Kidney (tissue), 14 donors: Measurements from ENCODE around the gene MYADML2. TPM values are rescaled to one million over a fixed set of nuclear protein-coding genes. Genes with fewer than 3 reads are reported as not detected.
A peak's percentile ranks its signal among the peaks of the same experiment; 100 is the strongest.

Experiments used
- DNase-seq, 5 donors: peaks; one replicate each; pipeline ENCODE4 v3.0.0-alpha.2; 2013 to 2020
- FAIRE-seq: peaks from 2 replicates; lab custom pipeline; 2012; peaks lifted over from hg19 to GRCh38; lab: Jason Lieb, UNC
- H3K27ac ChIP-seq, 2 donors: one replicate each; pipeline ENCODE4 v1.7.0; 2013; ENCODE audit warnings: low read depth in 2 of 2, low read length in 2 of 2, inconsistent platforms in 1 of 2
- H3K27me3 ChIP-seq: one replicate; pipeline ENCODE4 v1.7.1; 2013; ENCODE audit warnings: low read length, inconsistent platforms; ENCODE audit not compliant: control insufficient read depth, insufficient read depth
- H3K36me3 ChIP-seq, 3 donors: one replicate each; pipeline versions ENCODE4 v1.7.0 to v1.7.1; 2013; ENCODE audit warnings: low read length in 3 of 3, control low read depth in 1 of 3, inconsistent platforms in 1 of 3; ENCODE audit not compliant: insufficient read depth in 3 of 3, control insufficient read depth in 2 of 3
- H3K4me1 ChIP-seq, 3 donors: one replicate each; pipeline versions ENCODE4 v1.7.0 to v1.7.1; 2013; ENCODE audit warnings: low read length in 3 of 3, inconsistent platforms in 1 of 3, low read depth in 1 of 3; ENCODE audit not compliant: control insufficient read depth in 2 of 3, insufficient read depth in 2 of 3
- H3K4me3 ChIP-seq, 3 donors: one replicate each; pipeline versions ENCODE4 v1.7.0 to v1.8.1; 2013; ENCODE audit warnings: low read length in 3 of 3, control low read depth in 1 of 3, inconsistent platforms in 1 of 3
- H3K9ac ChIP-seq, 3 donors: one replicate each; pipeline versions ENCODE4 v1.7.0 to v1.7.1; 2013; ENCODE audit warnings: low read length in 3 of 3, control low read depth in 1 of 3, inconsistent platforms in 1 of 3
- H3K9me3 ChIP-seq, 3 donors: one replicate each; pipeline versions ENCODE4 v1.7.0 to v1.7.1; 2013; ENCODE audit warnings: low read length in 3 of 3, control low read depth in 1 of 3, inconsistent platforms in 1 of 3; ENCODE audit not compliant: control insufficient read depth in 2 of 3, insufficient read depth in 1 of 3
- CTCF ChIP-seq: IDR thresholded peaks from 3 replicates; pipeline ENCODE4 v1.5.1; 2012; ENCODE audit warnings: mild to moderate bottlenecking, moderate library complexity, borderline replicate concordance; ENCODE audit not compliant: insufficient read depth; ENCODE audit errors: extremely low read depth
- intact Hi-C: fragments of 100-400 bp; cut with DNase I; formaldehyde crosslinking; loops from one replicate; pipeline ENCODE4 v1.11.1; 2022
- polyA plus RNA-seq: library from polyadenylated mRNA; stranded (reverse); fragments of 350-450 nt; fragmentation: Illumina TruSeq; extraction: RNeasy Lipid Tissue Mini Kit (QIAGEN cat#74804); gene quantifications from one replicate; pipeline ENCODE4 v1.2.3, GENCODE V29; 2014; ENCODE audit warnings: low read depth, low replicate concordance; ENCODE audit not compliant: insufficient read depth
- total RNA-seq: library from RNA; stranded (reverse); fragmentation: NEBNext Ultra II Directional; extraction: Animal tissue kit (Norgen Biotek cat#: 25700); gene quantifications from one replicate; pipeline ENCODE4 v1.2.1, GENCODE V29; 2021
- donor health status: control.
- donor health status: control.
- donor health status: control.
- donor health status: control.
- donor health status: control.
- donor health status: DM: yes; HTN: yes; CAD: no.
- donor health status: Normal renal cell carcinoma (clear cell type).

MYADML2 gene
- total and polyA plus RNA-seq, 2 donors from 2014 or later: not detected

GRCh38 chr17:81931557-81932332, 15.3 kb downstream of the MYADML2 start:
- DNase-seq: no peak
- no peak for FAIRE-seq
- Histone ChIP-seq H3K9me3 (no peaks in the 10 kb centered on the region), H3K4me3 (no peak overlapping the region), H3K4me1 (peaks cover 0 to 9% (median 0%) of the 10 kb centered on the region in 3 donors), H3K27ac (no peak overlapping the region), H3K9ac (no peak overlapping the region), H3K36me3 (no peaks in the 10 kb centered on the region), H3K27me3 (no peaks in the 10 kb centered on the region)
- TF ChIP-seq CTCF: no peak
- intact Hi-C loops: no loop called here

- DNase-seq (peak in 1 of 5 donors; percentile 72), FAIRE-seq (no peak)
- no peak for TF ChIP-seq CTCF
- Histone ChIP-seq H3K9ac (no peak overlapping the region), H3K36me3 (no peaks in the 10 kb centered on the region), H3K27me3 (no peaks in the 10 kb centered on the region), H3K27ac (no peak overlapping the region), H3K9me3 (no peaks in the 10 kb centered on the region), H3K4me3 (no peak overlapping the region), H3K4me1 (peaks cover 0 to 7% (median 4%) of the 10 kb centered on the region in 3 donors)
- intact Hi-C loops: no loop called here
Observed at GRCh38 chr17:81931189-81931556, 15.9 kb downstream of the MYADML2 start.

GRCh38 chr17:81930142-81931125, 16.6 kb downstream of the MYADML2 start:
- no peak for FAIRE-seq
- Histone ChIP-seq H3K36me3 (no peaks in the 10 kb centered on the region), H3K9me3 (no peaks in the 10 kb centered on the region), H3K4me1 (peaks cover 0 to 13% (median 9%) of the 10 kb centered on the region in 3 donors), H3K4me3 (no peak overlapping the region), H3K9ac (no peak overlapping the region), H3K27me3 (no peaks in the 10 kb centered on the region), H3K27ac (no peak overlapping the region)
- DNase-seq: peak in 3 of 5 donors; percentile 38 to 69 (median 46)
- no peak for TF ChIP-seq CTCF
- intact Hi-C loops: no loop called here
